ENCODE results near the gene NUFIP2. TPM values are rescaled to one million over a fixed set of nuclear protein-coding genes. Genes with fewer than 3 reads are reported as not detected.

NUFIP2 gene
- total and polyA plus RNA-seq, 4 donors = 5.0 to 52.9 (median 29.8) TPM

- ATAC-seq (ENCODE audit: low FRiP score) (no peak), DNase-seq (no peak)
- Histone ChIP-seq H3K9me3 (ENCODE audit: control insufficient read depth, low read length) (no peaks in the 10 kb centered on the region), H3K36me3 (ENCODE audit: control insufficient read depth in 1 of 2, insufficient read depth in 2 of 2, low read length in 1 of 2) (no peaks in the 10 kb centered on the region), H3K4me1 (ENCODE audit: control insufficient read depth in 1 of 2, insufficient read depth in 2 of 2, low read length in 2 of 2) (no peaks in the 10 kb centered on the region), H3K27me3 (ENCODE audit: control insufficient read depth in 1 of 2, insufficient read depth in 2 of 2, low read length in 1 of 2) (no peaks in the 10 kb centered on the region), H3K4me3 (ENCODE audit: low read length in 2 of 2) (no peak overlapping the region), H3K27ac (ENCODE audit: low read depth in 1 of 2, low read length in 2 of 2) (no peak overlapping the region)
- 62 to 72% methylated on average over 2 of the region's 2 CpGs for WGBS, 2 donors
- intact Hi-C loops (cut with DNase I) = loop anchor here in 1 of 2 donors (10.0 kb wide), 1 partner anchor 328 kb away; no protein-coding TSS in a partner anchor
These were observed 28.4 kb upstream of the NUFIP2 start for GRCh38 chr17:29322363-29322762.

GRCh38 chr17:29303386-29303785 lies 9.4 kb upstream of the NUFIP2 start:
- Histone ChIP-seq H3K27me3 (ENCODE audit: control insufficient read depth in 1 of 2, insufficient read depth in 2 of 2, low read length in 1 of 2) (no peaks in the 10 kb centered on the region), H3K36me3 (ENCODE audit: control insufficient read depth in 1 of 2, insufficient read depth in 2 of 2, low read length in 1 of 2) (no peaks in the 10 kb centered on the region), H3K9me3 (ENCODE audit: control insufficient read depth, low read length) (no peaks in the 10 kb centered on the region), H3K27ac (ENCODE audit: low read depth in 1 of 2, low read length in 2 of 2) (no peak overlapping the region), H3K4me3 (ENCODE audit: low read length in 2 of 2) (no peak overlapping the region), H3K4me1 (ENCODE audit: control insufficient read depth in 1 of 2, insufficient read depth in 2 of 2, low read length in 2 of 2) (no peaks in the 10 kb centered on the region)
- intact Hi-C loops (cut with DNase I) = no loop called here
- DNase-seq (no peak), ATAC-seq (ENCODE audit: low FRiP score) (no peak)
- WGBS, 2 donors = 84 to 88% methylated on average over 3 of the region's 3 CpGs

- no peaks in the 10 kb centered on the region for H3K4me1 ChIP-seq (ENCODE audit: control insufficient read depth in 1 of 2, insufficient read depth in 2 of 2, low read length in 2 of 2)
- no peak for ATAC-seq (ENCODE audit: low FRiP score)
- H3K27ac ChIP-seq (ENCODE audit: low read depth in 1 of 2, low read length in 2 of 2) = no peak overlapping the region
- peak in 1 of 2 donors; percentile 33 for DNase-seq
- no peak overlapping the region for H3K4me3 ChIP-seq (ENCODE audit: low read length in 2 of 2)
- WGBS, 2 donors = 90 to 91% methylated on average over 2 of the region's 2 CpGs
- no peaks in the 10 kb centered on the region for H3K9me3 ChIP-seq (ENCODE audit: control insufficient read depth, low read length)
- no peaks in the 10 kb centered on the region for H3K27me3 ChIP-seq (ENCODE audit: control insufficient read depth in 1 of 2, insufficient read depth in 2 of 2, low read length in 1 of 2)
- intact Hi-C loops (cut with DNase I) = no loop called here
- H3K36me3 ChIP-seq (ENCODE audit: control insufficient read depth in 1 of 2, insufficient read depth in 2 of 2, low read length in 1 of 2) = no peaks in the 10 kb centered on the region
These were observed 5.1 kb upstream of the NUFIP2 start for GRCh38 chr17:29299031-29299430.

GRCh38 chr17:29295420-29295819 lies 1.5 kb upstream of the NUFIP2 start:
- H3K9me3 ChIP-seq (ENCODE audit: control insufficient read depth, low read length) = no peaks in the 10 kb centered on the region

GRCh38 chr17:29294580-29294900 lies 592 bp upstream of the NUFIP2 start:
- peaks cover 0 to 1% of the 10 kb centered on the region in 2 donors for H3K27me3 ChIP-seq (ENCODE audit: control insufficient read depth in 1 of 2, insufficient read depth in 2 of 2, low read length in 1 of 2)

More at GRCh38 chr17:29295420-29295819, 1.5 kb upstream of the NUFIP2 start:
- WGBS, 2 donors = 89 to 91% methylated on average over 3 of the region's 3 CpGs
- peaks cover 0 to 1% of the 10 kb centered on the region in 2 donors for H3K27me3 ChIP-seq (ENCODE audit: control insufficient read depth in 1 of 2, insufficient read depth in 2 of 2, low read length in 1 of 2)
- intact Hi-C loops (cut with DNase I) = no loop called here
- no peak for DNase-seq
- ATAC-seq (ENCODE audit: low FRiP score) = no peak
- no peak overlapping the region for H3K4me3 ChIP-seq (ENCODE audit: low read length in 2 of 2)
- no peak overlapping the region for H3K27ac ChIP-seq (ENCODE audit: low read depth in 1 of 2, low read length in 2 of 2)
- no peaks in the 10 kb centered on the region for H3K36me3 ChIP-seq (ENCODE audit: control insufficient read depth in 1 of 2, insufficient read depth in 2 of 2, low read length in 1 of 2)
- no peaks in the 10 kb centered on the region for H3K4me1 ChIP-seq (ENCODE audit: control insufficient read depth in 1 of 2, insufficient read depth in 2 of 2, low read length in 2 of 2)

DNA sequence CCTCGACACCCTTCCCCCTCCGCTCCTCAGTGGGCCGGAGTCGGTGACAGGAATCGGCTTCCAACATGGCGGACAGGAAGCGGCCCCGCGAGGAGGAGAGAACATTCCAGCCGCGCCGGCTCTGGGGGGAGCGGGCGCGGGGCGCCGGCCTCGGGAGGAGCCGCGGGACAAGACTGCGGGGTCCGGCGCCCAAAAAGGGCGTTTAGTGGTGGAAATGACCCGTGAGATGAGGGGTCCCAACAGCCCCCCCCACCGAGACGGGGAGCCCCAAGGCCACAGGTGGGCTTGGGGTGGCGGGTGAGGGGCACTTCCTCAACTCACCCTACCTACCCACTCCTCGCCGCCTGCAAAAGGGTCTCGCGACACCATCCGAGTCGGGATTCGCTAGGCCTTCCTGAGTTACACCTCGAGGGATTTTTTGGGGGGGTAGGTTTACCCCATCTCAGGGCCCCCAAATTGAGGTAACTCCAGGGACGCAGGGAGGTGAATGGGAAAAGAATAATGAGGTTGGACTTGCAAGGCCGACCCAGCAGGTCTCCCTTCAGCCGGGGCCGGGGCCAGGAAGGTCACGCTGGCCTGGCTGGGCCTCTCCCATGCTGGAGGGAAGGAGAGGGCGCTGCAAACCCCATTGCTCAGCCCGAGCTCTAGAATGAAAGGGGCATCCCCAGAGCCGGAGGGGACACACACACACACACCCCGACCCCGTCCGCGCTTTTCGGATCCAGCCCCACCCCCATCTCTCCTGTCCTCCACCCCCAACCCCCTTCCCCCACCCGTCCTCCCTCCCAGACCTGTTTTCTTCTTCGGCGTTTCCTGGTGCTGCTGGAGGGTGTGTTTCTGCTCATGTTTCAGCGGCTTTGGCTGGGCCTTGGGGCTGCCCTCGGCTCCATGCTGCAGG lies 707 bp downstream of the NUFIP2 start:
- peak; percentile 60 for ATAC-seq (ENCODE audit: low FRiP score)
- 0 to 1% methylated on average over 35 to 54 of the region's 54 CpGs for WGBS, 2 donors

More at GRCh38 chr17:29294580-29294900, 592 bp upstream of the NUFIP2 start:
- peak overlapping the region in 1 of 2 donors; percentile 14 for H3K27ac ChIP-seq (ENCODE audit: low read depth in 1 of 2, low read length in 2 of 2)
- 0 to 1% methylated on average over 2 of the region's 2 CpGs for WGBS, 2 donors
- DNase-seq = no peak
- no peaks in the 10 kb centered on the region for H3K4me1 ChIP-seq (ENCODE audit: control insufficient read depth in 1 of 2, insufficient read depth in 2 of 2, low read length in 2 of 2)
- intact Hi-C loops (cut with DNase I) = loop anchor here (5.0 kb wide), 4 partner anchors 37 to 147 kb away; no protein-coding TSS in a partner anchor
- H3K36me3 ChIP-seq (ENCODE audit: control insufficient read depth in 1 of 2, insufficient read depth in 2 of 2, low read length in 1 of 2) = no peaks in the 10 kb centered on the region
- H3K9me3 ChIP-seq (ENCODE audit: control insufficient read depth, low read length) = no peaks in the 10 kb centered on the region
- H3K4me3 ChIP-seq (ENCODE audit: low read length in 2 of 2) = peak overlapping the region; percentile 8 to 43
- no peak for ATAC-seq (ENCODE audit: low FRiP score)

GRCh38 chr17:29292071-29292991 lies 1.6 kb downstream of the NUFIP2 start:
- H3K9me3 ChIP-seq (ENCODE audit: control insufficient read depth, low read length) = no peaks in the 10 kb centered on the region
- no peaks in the 10 kb centered on the region for H3K36me3 ChIP-seq (ENCODE audit: control insufficient read depth in 1 of 2, insufficient read depth in 2 of 2, low read length in 1 of 2)
- no peaks in the 10 kb centered on the region for H3K4me1 ChIP-seq (ENCODE audit: control insufficient read depth in 1 of 2, insufficient read depth in 2 of 2, low read length in 2 of 2)
- H3K27me3 ChIP-seq (ENCODE audit: control insufficient read depth in 1 of 2, insufficient read depth in 2 of 2, low read length in 1 of 2) = peaks cover 0 to 1% of the 10 kb centered on the region in 2 donors
- H3K4me3 ChIP-seq (ENCODE audit: low read length in 2 of 2) = peak overlapping the region; percentile 98 to 100
- DNase-seq (peak; percentile 81 to 87), ATAC-seq (ENCODE audit: low FRiP score) (peak; percentile 24)
- H3K27ac ChIP-seq (ENCODE audit: low read depth in 1 of 2, low read length in 2 of 2) = peak overlapping the region; percentile 57 to 94
- 1 to 2% methylated on average over 11 to 77 of the region's 77 CpGs for WGBS, 2 donors
- intact Hi-C loops (cut with DNase I) = loop anchor here (2.0 to 5.0 kb wide), 6 partner anchors 35 to 145 kb away; no protein-coding TSS in a partner anchor

More for the DNA sequence above, 707 bp downstream of the NUFIP2 start:
- peak; percentile 80 to 89 for DNase-seq
- no peaks in the 10 kb centered on the region for H3K36me3 ChIP-seq (ENCODE audit: control insufficient read depth in 1 of 2, insufficient read depth in 2 of 2, low read length in 1 of 2)
- H3K4me3 ChIP-seq (ENCODE audit: low read length in 2 of 2) = peak overlapping the region; percentile 98 to 100
- H3K4me1 ChIP-seq (ENCODE audit: control insufficient read depth in 1 of 2, insufficient read depth in 2 of 2, low read length in 2 of 2) = no peaks in the 10 kb centered on the region
- no peaks in the 10 kb centered on the region for H3K9me3 ChIP-seq (ENCODE audit: control insufficient read depth, low read length)
- H3K27ac ChIP-seq (ENCODE audit: low read depth in 1 of 2, low read length in 2 of 2) = peak overlapping the region; percentile 57 to 94
- intact Hi-C loops (cut with DNase I) = loop anchor here (2.0 to 5.0 kb wide), 6 partner anchors 36 to 146 kb away; no protein-coding TSS in a partner anchor
- H3K27me3 ChIP-seq (ENCODE audit: control insufficient read depth in 1 of 2, insufficient read depth in 2 of 2, low read length in 1 of 2) = peaks cover 0 to 1% of the 10 kb centered on the region in 2 donors

GRCh38 chr17:29291163-29291752 lies 2.7 kb downstream of the NUFIP2 start:
- ATAC-seq (ENCODE audit: low FRiP score) (no peak), DNase-seq (no peak)
- intact Hi-C loops (cut with DNase I) = loop anchor here (5.0 kb wide), 4 partner anchors 34 to 144 kb away; no protein-coding TSS in a partner anchor
- Histone ChIP-seq H3K36me3 (ENCODE audit: control insufficient read depth in 1 of 2, insufficient read depth in 2 of 2, low read length in 1 of 2) (peaks cover 5 to 6% of the 10 kb centered on the region in 2 donors), H3K4me3 (ENCODE audit: low read length in 2 of 2) (peak overlapping the region; percentile 98 to 100), H3K9me3 (ENCODE audit: control insufficient read depth, low read length) (no peaks in the 10 kb centered on the region), H3K27ac (ENCODE audit: low read depth in 1 of 2, low read length in 2 of 2) (no peak overlapping the region), H3K4me1 (ENCODE audit: control insufficient read depth in 1 of 2, insufficient read depth in 2 of 2, low read length in 2 of 2) (no peaks in the 10 kb centered on the region), H3K27me3 (ENCODE audit: control insufficient read depth in 1 of 2, insufficient read depth in 2 of 2, low read length in 1 of 2) (peaks cover 0 to 1% of the 10 kb centered on the region in 2 donors)
- 6 to 9% methylated on average over 5 of the region's 5 CpGs for WGBS, 2 donors

All from aorta (tissue), 5 donors.